ENCODE data around the gene HMX3. TPM values are rescaled to one million over a fixed set of nuclear protein-coding genes. Genes with fewer than 3 reads are reported as not detected.

HMX3 gene
- total RNA-seq, 2 donors from 2014 or later: not detected

DNA sequence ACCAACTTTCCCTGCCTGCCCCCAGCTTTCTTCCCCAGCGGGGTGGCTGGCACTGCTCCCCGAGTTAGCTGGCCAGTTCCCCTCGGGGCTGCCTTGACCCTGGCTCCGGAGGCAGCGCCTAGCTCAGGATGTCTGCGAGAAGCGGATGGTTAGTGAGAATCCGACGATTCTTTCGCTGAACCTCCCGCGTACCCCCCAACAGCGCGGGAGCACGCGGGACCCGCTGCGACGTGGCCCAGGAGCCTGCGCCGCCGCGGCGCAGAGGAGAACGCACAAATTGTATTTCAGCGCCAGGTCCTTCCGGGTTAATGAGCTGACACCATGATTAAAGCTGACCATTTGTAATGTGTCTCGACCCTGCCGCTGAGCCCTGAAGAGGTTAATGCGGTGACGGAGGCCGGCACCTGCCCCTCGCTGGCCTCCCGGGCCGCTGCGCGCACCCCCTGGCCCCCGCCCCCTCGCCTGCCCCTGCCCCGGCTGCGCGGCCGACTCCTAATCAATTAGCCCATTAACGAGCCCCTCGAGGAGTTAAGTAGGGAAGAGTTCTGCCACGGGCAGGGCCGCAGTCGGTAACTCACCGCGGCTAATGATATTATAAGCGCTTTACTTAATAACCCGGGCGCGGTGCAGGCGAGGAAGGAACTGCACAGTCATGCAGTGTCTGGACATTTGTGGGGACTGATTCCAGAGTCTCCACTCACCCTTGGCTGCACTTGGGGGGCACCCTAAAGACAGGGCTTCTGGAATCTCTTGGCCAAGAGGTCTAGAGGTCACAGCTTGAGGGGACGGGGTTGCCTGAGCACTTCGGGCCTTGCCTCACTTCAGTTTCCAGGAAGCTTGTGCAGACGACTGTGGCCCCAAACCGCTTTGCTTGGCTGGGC lies 10.5 kb downstream of the HMX3 start:
- H3K27ac ChIP-seq (ENCODE audit: low read depth, low read length): no peak overlapping the region
- H3K36me3 ChIP-seq (ENCODE audit: control insufficient read depth, insufficient read depth, low read length): no peaks in the 10 kb centered on the region
- H3K9me3 ChIP-seq (ENCODE audit: control insufficient read depth, low read length): no peaks in the 10 kb centered on the region
- peaks cover 19% of the 10 kb centered on the region for H3K4me1 Mint-ChIP-seq
- H3K4me3 ChIP-seq (ENCODE audit: low read length): no peak overlapping the region
- H3K9me3 Mint-ChIP-seq: no peaks in the 10 kb centered on the region
- H3K27ac Mint-ChIP-seq: no peak overlapping the region
- DNase-seq: peak; percentile 64
- no peaks in the 10 kb centered on the region for H3K36me3 Mint-ChIP-seq (ENCODE audit: low read depth)
- peaks cover 2% of the 10 kb centered on the region for H3K4me1 ChIP-seq (ENCODE audit: control insufficient read depth, insufficient read depth, low read length)
- 2 to 3% methylated on average over 50 to 59 of the region's 59 CpGs for WGBS, 2 experiments (ENCODE audit: insufficient coverage in 1 of 2, insufficient read length in 1 of 2)
- TF ChIP-seq CTCF (conservative IDR thresholded peaks at IDR 0.05): no peak
- H3K4me3 Mint-ChIP-seq: no peak overlapping the region
- H3K9ac ChIP-seq (ENCODE audit: extremely low read depth, low read length, poor library complexity, severe bottlenecking): no peak overlapping the region
- H3K27me3 ChIP-seq (ENCODE audit: control insufficient read depth, insufficient read depth, low read length, poor library complexity, severe bottlenecking): peaks cover 100% of the 10 kb centered on the region
- H3K27me3 Mint-ChIP-seq (ENCODE audit: insufficient read depth): peaks cover 98% of the 10 kb centered on the region

GRCh38 chr10:123146894-123147634 lies 11.3 kb downstream of the HMX3 start:
- Mint-ChIP-seq H3K4me3 (no peak overlapping the region), H3K27ac (no peak overlapping the region), H3K9me3 (no peaks in the 10 kb centered on the region), H3K4me1 (peaks cover 24% of the 10 kb centered on the region), H3K36me3 (ENCODE audit: low read depth) (no peaks in the 10 kb centered on the region), H3K27me3 (ENCODE audit: insufficient read depth) (peaks cover 98% of the 10 kb centered on the region)
- 4 to 13% methylated on average over 16 to 19 of the region's 24 CpGs for WGBS, 2 experiments (ENCODE audit: insufficient coverage in 1 of 2, insufficient read length in 1 of 2)
- Histone ChIP-seq H3K36me3 (ENCODE audit: control insufficient read depth, insufficient read depth, low read length) (no peaks in the 10 kb centered on the region), H3K4me1 (ENCODE audit: control insufficient read depth, insufficient read depth, low read length) (peaks cover 3% of the 10 kb centered on the region), H3K27me3 (ENCODE audit: control insufficient read depth, insufficient read depth, low read length, poor library complexity, severe bottlenecking) (peaks cover 100% of the 10 kb centered on the region), H3K9me3 (ENCODE audit: control insufficient read depth, low read length) (no peaks in the 10 kb centered on the region), H3K4me3 (ENCODE audit: low read length) (no peak overlapping the region), H3K9ac (ENCODE audit: extremely low read depth, low read length, poor library complexity, severe bottlenecking) (no peak overlapping the region), H3K27ac (ENCODE audit: low read depth, low read length) (no peak overlapping the region)
- TF ChIP-seq CTCF (conservative IDR thresholded peaks at IDR 0.05): no peak
- no peak for DNase-seq

GRCh38 chr10:123147635-123148413 lies 12.1 kb downstream of the HMX3 start, which contains the start of gene HMX2:
TSS of gene HMX2 (plus strand) at chr10:123148136. CDS start at chr10:123148379, 243 bp downstream.
- Histone ChIP-seq H3K36me3 (ENCODE audit: control insufficient read depth, insufficient read depth, low read length) (no peaks in the 10 kb centered on the region), H3K4me1 (ENCODE audit: control insufficient read depth, insufficient read depth, low read length) (peaks cover 3% of the 10 kb centered on the region), H3K4me3 (ENCODE audit: low read length) (no peak within 1 kb of the TSS), H3K9me3 (ENCODE audit: control insufficient read depth, low read length) (no peaks in the 10 kb centered on the region), H3K27me3 (ENCODE audit: control insufficient read depth, insufficient read depth, low read length, poor library complexity, severe bottlenecking) (peaks cover 100% of the 10 kb centered on the region), H3K9ac (ENCODE audit: extremely low read depth, low read length, poor library complexity, severe bottlenecking) (no peak within 1 kb of the TSS), H3K27ac (ENCODE audit: low read depth, low read length) (no peak within 1 kb of the TSS)
- Mint-ChIP-seq H3K27me3 (ENCODE audit: insufficient read depth) (peaks cover 98% of the 10 kb centered on the region), H3K4me3 (peak within 1 kb of the TSS; percentile 59), H3K27ac (no peak within 1 kb of the TSS), H3K9me3 (no peaks in the 10 kb centered on the region), H3K36me3 (ENCODE audit: low read depth) (no peaks in the 10 kb centered on the region), H3K4me1 (peaks cover 24% of the 10 kb centered on the region)
- WGBS, 2 experiments (ENCODE audit: insufficient coverage in 1 of 2, insufficient read length in 1 of 2): 1% methylated on average over 10 to 63 of the region's 64 CpGs
- peak; percentile 89 for DNase-seq
- TF ChIP-seq CTCF (conservative IDR thresholded peaks at IDR 0.05): peak; percentile 25

All from endodermal cell (in vitro differentiated cells).